Measurements from ENCODE around the gene SIRPG.
A peak's percentile ranks its signal among the peaks of the same experiment; 100 is the strongest.

The SIRPG gene

DNA sequence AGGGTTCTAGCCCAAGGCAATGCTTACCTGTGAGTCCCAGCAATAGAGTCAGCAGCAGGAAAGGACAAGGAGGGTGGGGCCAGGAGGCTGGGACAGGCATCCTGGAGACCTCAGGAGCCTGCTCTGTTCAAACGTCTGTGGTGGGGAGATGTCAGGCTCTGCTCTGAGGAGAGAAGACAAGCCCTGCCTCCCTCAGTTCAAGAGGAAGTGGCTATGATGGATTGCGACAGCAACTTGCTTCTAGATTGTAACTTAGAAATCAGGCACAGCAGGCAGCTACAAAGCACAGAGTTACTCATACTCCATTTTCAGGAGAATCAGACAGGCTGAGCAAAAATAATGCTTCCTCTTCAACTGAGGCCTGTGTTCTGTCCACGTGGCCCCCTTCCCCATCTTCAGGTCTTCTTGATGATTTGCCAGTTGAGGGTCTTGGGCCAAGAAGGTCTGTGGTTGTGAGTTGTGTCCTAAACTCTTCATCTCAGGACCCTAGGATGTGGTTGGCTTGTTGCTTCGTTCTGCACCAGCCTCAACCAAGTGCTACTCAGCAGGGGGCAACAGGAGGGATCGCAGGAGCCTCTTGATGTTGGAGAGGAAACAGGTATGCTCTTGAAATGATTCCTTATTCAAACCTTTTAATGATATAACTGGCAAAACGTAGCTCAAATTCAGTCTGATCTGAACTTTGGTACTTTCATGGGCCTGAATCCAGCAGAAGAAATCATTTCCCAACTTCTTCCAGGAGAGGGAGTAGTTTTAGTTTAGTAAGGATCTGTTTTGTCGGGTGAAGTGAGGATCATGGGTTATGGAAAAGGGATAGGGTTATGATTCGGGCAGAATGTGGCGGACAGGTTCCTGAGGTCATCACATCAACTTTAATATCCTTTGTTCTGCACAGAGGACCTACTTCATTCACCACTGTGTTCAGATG, 68.8 kb downstream of the SIRPG start:
- DNase-seq = peak in 1 of 2 donors; percentile 38

DNA sequence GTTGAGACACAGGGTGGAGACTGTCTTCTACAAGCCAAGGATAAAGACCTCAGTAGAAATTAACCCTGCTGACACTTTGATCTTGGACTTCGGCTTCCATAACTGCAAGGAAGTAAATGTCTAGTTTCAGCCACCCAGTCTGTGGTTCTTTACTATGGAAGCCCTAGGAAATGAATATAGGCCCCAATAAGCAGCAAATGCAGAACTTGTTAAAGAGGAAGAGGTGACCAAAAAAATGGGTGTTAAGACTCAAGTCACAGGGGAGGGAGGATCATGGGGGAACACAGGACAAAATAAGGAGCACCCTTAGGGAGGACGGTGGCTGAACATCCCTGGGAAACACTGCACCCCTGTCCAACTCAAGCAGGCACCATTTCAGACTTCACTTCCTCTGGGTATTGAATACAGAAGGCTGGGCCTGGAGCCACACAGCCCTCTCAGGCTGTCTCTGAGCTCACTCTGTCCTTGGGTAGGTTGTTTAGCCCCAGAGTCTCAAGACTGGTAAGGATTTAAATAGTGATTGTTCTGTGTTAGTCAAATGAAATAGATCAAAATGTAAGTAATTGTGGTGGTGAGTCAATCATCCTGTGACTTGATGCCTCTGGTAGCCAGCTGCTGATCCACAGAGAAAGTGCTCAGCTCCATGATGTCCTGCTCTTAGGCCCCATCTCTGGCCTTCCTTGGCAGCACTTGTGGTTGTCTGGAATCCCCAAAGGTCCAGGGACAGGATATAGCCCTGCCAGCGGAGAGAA, 69.6 kb downstream of the SIRPG start:
- DNase-seq = no peak

GRCh38 chr20:1579488-1579887, 78.1 kb downstream of the SIRPG start:
- no peak for DNase-seq

Data from bone marrow (tissue), 2 donors.